CD8-positive, alpha-beta memory T cell (primary cell): Measurements from ENCODE around the gene ASPA. TPM values are rescaled to one million over a fixed set of nuclear protein-coding genes. Genes with fewer than 3 reads are reported as not detected.

ENCODE experiments used
- CTCF ChIA-PET: fragments of 350-600 bp; sonication (Branson Sonifier 250); formaldehyde crosslinking; loops from one replicate; lab custom pipeline; 2021; ENCODE audit warnings: antibody characterized with exemption; lab: Charles Lee
- POLR2A ChIA-PET: fragments of 350-600 bp; sonication (Branson Sonifier 250); formaldehyde crosslinking; loops from one replicate; lab custom pipeline; 2021; ENCODE audit warnings: antibody characterized with exemption; lab: Charles Lee
- DNase-seq, 5 donors: peaks; one replicate each; pipeline versions ENCODE4 v3.0.0 to v3.0.0-alpha.2; 2020 to 2022; ENCODE audit warnings: mixed read lengths in 1 of 5
- H3K27ac ChIP-seq: one replicate; pipeline ENCODE4 v1.7.0; 2013; ENCODE audit warnings: low read depth, mild to moderate bottlenecking, low read length, moderate library complexity
- H3K27me3 ChIP-seq: 2 replicates; pipeline ENCODE4 v1.7.0; 2013; ENCODE audit warnings: low read length, mild to moderate bottlenecking; ENCODE audit not compliant: insufficient read depth, poor library complexity, severe bottlenecking
- H3K36me3 ChIP-seq: 2 replicates; pipeline ENCODE4 v1.7.0; 2013; ENCODE audit warnings: mild to moderate bottlenecking, low read length, moderate library complexity; ENCODE audit not compliant: insufficient read depth
- H3K4me1 ChIP-seq: 2 replicates; pipeline ENCODE4 v1.7.0; 2013; ENCODE audit warnings: mild to moderate bottlenecking, low read length, moderate library complexity; ENCODE audit not compliant: insufficient read depth
- H3K4me3 ChIP-seq: 2 replicates; pipeline ENCODE4 v1.7.0; 2013; ENCODE audit warnings: mild to moderate bottlenecking, low read length
- H3K9me3 ChIP-seq: 2 replicates; pipeline ENCODE4 v1.7.0; 2013; ENCODE audit warnings: mild to moderate bottlenecking, low read length
- H3K27ac Mint-ChIP-seq, 8 donors: one replicate each; pipeline ENCODE4 v1.8.0; 2020 to 2021; ENCODE audit warnings: mixed read lengths in 8 of 8, mild to moderate bottlenecking in 6 of 8, inconsistent platforms in 3 of 8, moderate library complexity in 3 of 8
- H3K27me3 Mint-ChIP-seq, 2 donors: one replicate each; pipeline ENCODE4 v1.8.0; 2020 to 2021; ENCODE audit warnings: mixed read lengths in 2 of 2, mild to moderate bottlenecking in 1 of 2, moderate library complexity in 1 of 2
- H3K36me3 Mint-ChIP-seq, 3 donors: one replicate each; pipeline ENCODE4 v1.8.0; 2020 to 2021; ENCODE audit warnings: mixed read lengths in 3 of 3, inconsistent platforms in 1 of 3, mild to moderate bottlenecking in 1 of 3
- H3K4me1 Mint-ChIP-seq, 3 donors: one replicate each; pipeline ENCODE4 v1.8.0; 2020 to 2021; ENCODE audit warnings: mixed read lengths in 3 of 3, inconsistent platforms in 1 of 3, mild to moderate bottlenecking in 1 of 3
- H3K4me3 Mint-ChIP-seq, 7 donors: one replicate each; pipeline ENCODE4 v1.8.0; 2020 to 2021; ENCODE audit warnings: mixed read lengths in 7 of 7, mild to moderate bottlenecking in 6 of 7, moderate library complexity in 4 of 7, inconsistent platforms in 2 of 7
- H3K9me3 Mint-ChIP-seq, 5 donors: one replicate each; pipeline ENCODE4 v1.8.0; 2020 to 2022; ENCODE audit warnings: mixed read lengths in 5 of 5, mild to moderate bottlenecking in 3 of 5, moderate library complexity in 2 of 5, inconsistent platforms in 1 of 5
- polyA plus RNA-seq: library from polyadenylated mRNA; unstranded; fragments of 300-500 nt; fragmentation: Illumina TruSeq; gene quantifications from one replicate; pipeline ENCODE4 v1.2.3, GENCODE V29; 2021
- total RNA-seq, 2 experiments: library from RNA; stranded (reverse); gene quantifications; one replicate each; pipeline ENCODE4 v1.2.3, GENCODE V29; 2021

ASPA gene
- total and polyA plus RNA-seq, 3 experiments from 2014 or later, result not detected

- H3K4me1 ChIP-seq, result no peaks in the 10 kb centered on the region
- H3K27me3 ChIP-seq, result no peaks in the 10 kb centered on the region
- H3K36me3 ChIP-seq, result no peaks in the 10 kb centered on the region
- H3K9me3 ChIP-seq, result no peaks in the 10 kb centered on the region
- Mint-ChIP-seq H3K27me3 (peaks cover 1 to 23% of the 10 kb centered on the region in 2 donors), H3K36me3 (no peaks in the 10 kb centered on the region), H3K27ac (no peak overlapping the region), H3K4me1 (no peaks in the 10 kb centered on the region), H3K4me3 (no peak overlapping the region), H3K9me3 (no peaks in the 10 kb centered on the region)
- no peak overlapping the region for H3K4me3 ChIP-seq
- POLR2A ChIA-PET, result no interaction called here
- CTCF ChIA-PET, result no interaction called here
- no peak for DNase-seq
- H3K27ac ChIP-seq, result no peak overlapping the region
These were observed 6.3 kb upstream of the ASPA start for GRCh38 chr17:3469529-3469928.

- no peaks in the 10 kb centered on the region for H3K9me3 ChIP-seq
- H3K36me3 Mint-ChIP-seq, result no peaks in the 10 kb centered on the region
- H3K27me3 Mint-ChIP-seq, result peaks cover 1 to 19% of the 10 kb centered on the region in 2 donors
- H3K4me3 Mint-ChIP-seq, result no peak within 1 kb of the TSS
- no peaks in the 10 kb centered on the region for H3K36me3 ChIP-seq
- H3K27me3 ChIP-seq, result no peaks in the 10 kb centered on the region
- DNase-seq, result no peak
- CTCF ChIA-PET, result no interaction called here
- H3K27ac Mint-ChIP-seq, result no peak within 1 kb of the TSS
- no peaks in the 10 kb centered on the region for H3K9me3 Mint-ChIP-seq
- H3K4me3 ChIP-seq, result no peak within 1 kb of the TSS
- H3K27ac ChIP-seq, result no peak within 1 kb of the TSS
- H3K4me1 ChIP-seq, result no peaks in the 10 kb centered on the region
- H3K4me1 Mint-ChIP-seq, result peaks cover 2 to 9% (median 6%) of the 10 kb centered on the region in 3 donors
- POLR2A ChIA-PET, result no interaction called here
These were observed 4.2 kb upstream of the ASPA start, which contains the start of gene SPATA22 for GRCh38 chr17:3471599-3471998. Gene SPATA22 (minus strand): TSS chr17:3471819. CDS start chr17:3469325, 2,494 bp downstream.

GRCh38 chr17:3472137-3472536 is 3.7 kb upstream of the ASPA start:
- Mint-ChIP-seq H3K4me1 (peaks cover 2 to 9% (median 6%) of the 10 kb centered on the region in 3 donors), H3K27ac (no peak overlapping the region), H3K9me3 (no peaks in the 10 kb centered on the region), H3K36me3 (no peaks in the 10 kb centered on the region), H3K4me3 (no peak overlapping the region), H3K27me3 (peaks cover 1 to 19% of the 10 kb centered on the region in 2 donors)
- no peaks in the 10 kb centered on the region for H3K4me1 ChIP-seq
- ChIA-PET POLR2A (no interaction called here), CTCF (no interaction called here)
- no peaks in the 10 kb centered on the region for H3K9me3 ChIP-seq
- no peaks in the 10 kb centered on the region for H3K36me3 ChIP-seq
- H3K27ac ChIP-seq, result no peak overlapping the region
- no peak overlapping the region for H3K4me3 ChIP-seq
- no peak for DNase-seq
- H3K27me3 ChIP-seq, result no peaks in the 10 kb centered on the region

- H3K27ac ChIP-seq, result no peak overlapping the region
- H3K4me3 Mint-ChIP-seq, result no peak overlapping the region
- H3K27ac Mint-ChIP-seq, result no peak overlapping the region
- peaks cover 3 to 17% of the 10 kb centered on the region in 2 donors for H3K27me3 Mint-ChIP-seq
- no peaks in the 10 kb centered on the region for H3K36me3 Mint-ChIP-seq
- peaks cover 6% of the 10 kb centered on the region for H3K27me3 ChIP-seq
- CTCF ChIA-PET, result no interaction called here
- POLR2A ChIA-PET, result no interaction called here
- no peaks in the 10 kb centered on the region for H3K36me3 ChIP-seq
- H3K9me3 Mint-ChIP-seq, result no peaks in the 10 kb centered on the region
- H3K9me3 ChIP-seq, result no peaks in the 10 kb centered on the region
- H3K4me3 ChIP-seq, result no peak overlapping the region
- H3K4me1 ChIP-seq, result no peaks in the 10 kb centered on the region
- peaks cover 2 to 9% (median 6%) of the 10 kb centered on the region in 3 donors for H3K4me1 Mint-ChIP-seq
- no peak for DNase-seq
These were observed 1.6 kb upstream of the ASPA start for GRCh38 chr17:3474212-3474611.

- H3K9me3 ChIP-seq, result no peaks in the 10 kb centered on the region
- ChIA-PET CTCF (no interaction called here), POLR2A (no interaction called here)
- H3K36me3 Mint-ChIP-seq, result no peaks in the 10 kb centered on the region
- H3K36me3 ChIP-seq, result no peaks in the 10 kb centered on the region
- no peak overlapping the region for H3K4me3 ChIP-seq
- H3K4me3 Mint-ChIP-seq, result no peak overlapping the region
- H3K27me3 Mint-ChIP-seq, result peaks cover 3 to 13% of the 10 kb centered on the region in 2 donors
- H3K27ac ChIP-seq, result no peak overlapping the region
- no peak overlapping the region for H3K27ac Mint-ChIP-seq
- H3K27me3 ChIP-seq, result peaks cover 6% of the 10 kb centered on the region
- H3K4me1 Mint-ChIP-seq, result peaks cover 2 to 9% (median 6%) of the 10 kb centered on the region in 3 donors
- no peak for DNase-seq
- H3K4me1 ChIP-seq, result no peaks in the 10 kb centered on the region
- no peaks in the 10 kb centered on the region for H3K9me3 Mint-ChIP-seq
These were observed 529 bp upstream of the ASPA start for GRCh38 chr17:3475251-3475685.

GRCh38 chr17:3479988-3480387 is 4.2 kb downstream of the ASPA start:
- Histone ChIP-seq H3K9me3 (no peaks in the 10 kb centered on the region), H3K4me3 (no peak overlapping the region), H3K27ac (no peak overlapping the region), H3K36me3 (no peaks in the 10 kb centered on the region), H3K4me1 (no peaks in the 10 kb centered on the region), H3K27me3 (peaks cover 6% of the 10 kb centered on the region)
- H3K4me3 Mint-ChIP-seq, result no peak overlapping the region
- ChIA-PET POLR2A (no interaction called here), CTCF (no interaction called here)
- H3K27me3 Mint-ChIP-seq, result peaks cover 5 to 30% of the 10 kb centered on the region in 2 donors
- no peak for DNase-seq
- H3K36me3 Mint-ChIP-seq, result no peaks in the 10 kb centered on the region
- H3K9me3 Mint-ChIP-seq, result no peaks in the 10 kb centered on the region
- peaks cover 2 to 9% (median 6%) of the 10 kb centered on the region in 3 donors for H3K4me1 Mint-ChIP-seq
- H3K27ac Mint-ChIP-seq, result no peak overlapping the region

- ChIA-PET POLR2A (no interaction called here), CTCF (no interaction called here)
- H3K27ac Mint-ChIP-seq, result no peak overlapping the region
- DNase-seq, result no peak
- no peak overlapping the region for H3K4me3 Mint-ChIP-seq
- H3K36me3 Mint-ChIP-seq, result no peaks in the 10 kb centered on the region
- no peaks in the 10 kb centered on the region for H3K9me3 Mint-ChIP-seq
- Histone ChIP-seq H3K4me3 (no peak overlapping the region), H3K27me3 (peaks cover 6% of the 10 kb centered on the region), H3K36me3 (no peaks in the 10 kb centered on the region), H3K4me1 (no peaks in the 10 kb centered on the region), H3K27ac (no peak overlapping the region), H3K9me3 (no peaks in the 10 kb centered on the region)
- peaks cover 10 to 44% of the 10 kb centered on the region in 2 donors for H3K27me3 Mint-ChIP-seq
- no peaks in the 10 kb centered on the region for H3K4me1 Mint-ChIP-seq
These were observed 7.1 kb downstream of the ASPA start for GRCh38 chr17:3482852-3483251.

GRCh38 chr17:3485481-3486068 is 9.8 kb downstream of the ASPA start:
- Mint-ChIP-seq H3K4me1 (no peaks in the 10 kb centered on the region), H3K27ac (peak overlapping the region in 1 of 8 donors; percentile 17), H3K27me3 (peaks cover 12 to 44% of the 10 kb centered on the region in 2 donors), H3K36me3 (no peaks in the 10 kb centered on the region), H3K4me3 (no peak overlapping the region), H3K9me3 (no peaks in the 10 kb centered on the region)
- no peaks in the 10 kb centered on the region for H3K27me3 ChIP-seq
- H3K36me3 ChIP-seq, result no peaks in the 10 kb centered on the region
- no peak overlapping the region for H3K27ac ChIP-seq
- POLR2A ChIA-PET, result no interaction called here
- H3K4me1 ChIP-seq, result no peaks in the 10 kb centered on the region
- H3K4me3 ChIP-seq, result no peak overlapping the region
- no peaks in the 10 kb centered on the region for H3K9me3 ChIP-seq
- no peak for DNase-seq
- CTCF ChIA-PET, result no interaction called here
